NK-92 (cell line): Measurements from ENCODE around the gene HEXD.

Source experiments
- DNase-seq: peaks from one replicate; lab custom pipeline; 2025; ENCODE audit not compliant: unreplicated experiment; lab: John Stamatoyannopoulos, UW

Gene HEXD

DNA sequence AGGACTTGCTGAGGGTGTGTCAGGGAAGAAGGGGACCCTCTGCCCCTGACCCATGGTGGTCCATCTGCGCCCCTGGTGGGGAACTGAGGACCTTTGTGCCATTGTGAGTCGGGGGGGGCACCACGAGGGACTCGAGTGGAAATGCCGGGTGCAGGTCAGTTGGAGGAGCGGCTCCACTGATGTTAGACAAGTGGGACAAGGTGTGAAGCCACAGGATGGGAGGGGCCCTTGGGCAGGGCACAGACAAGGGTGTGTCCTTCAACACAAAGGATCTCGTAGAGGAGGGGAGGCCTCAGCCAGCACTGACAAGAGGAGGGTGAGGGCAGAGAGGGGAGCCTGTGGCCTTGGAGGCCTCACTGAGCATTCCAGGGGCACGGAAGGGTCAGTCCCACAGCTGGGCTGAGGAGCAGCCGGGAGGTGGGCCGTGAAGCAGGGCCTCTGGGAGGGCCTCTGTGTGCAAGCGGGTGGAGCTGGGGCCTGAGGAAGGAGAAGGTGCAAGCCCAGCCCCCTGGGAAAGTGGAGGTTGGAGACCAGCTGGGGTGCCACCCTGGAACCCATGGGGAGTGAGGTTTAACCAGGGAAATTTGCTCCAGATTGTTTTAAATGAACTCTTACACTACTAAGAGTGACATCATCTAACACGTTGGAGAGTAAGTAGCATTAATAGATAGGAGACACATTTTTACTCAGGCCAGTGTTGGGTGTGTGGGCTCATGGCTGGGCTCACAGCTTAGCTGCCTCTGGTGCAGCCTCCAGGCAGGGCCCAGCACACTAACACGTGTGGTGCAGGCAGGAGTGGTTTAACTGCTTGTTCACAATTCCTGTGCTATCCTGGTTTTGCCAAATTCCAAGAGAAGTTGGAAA lies 68.3 kb downstream of the HEXD start:
- DNase-seq, result no peak

DNA sequence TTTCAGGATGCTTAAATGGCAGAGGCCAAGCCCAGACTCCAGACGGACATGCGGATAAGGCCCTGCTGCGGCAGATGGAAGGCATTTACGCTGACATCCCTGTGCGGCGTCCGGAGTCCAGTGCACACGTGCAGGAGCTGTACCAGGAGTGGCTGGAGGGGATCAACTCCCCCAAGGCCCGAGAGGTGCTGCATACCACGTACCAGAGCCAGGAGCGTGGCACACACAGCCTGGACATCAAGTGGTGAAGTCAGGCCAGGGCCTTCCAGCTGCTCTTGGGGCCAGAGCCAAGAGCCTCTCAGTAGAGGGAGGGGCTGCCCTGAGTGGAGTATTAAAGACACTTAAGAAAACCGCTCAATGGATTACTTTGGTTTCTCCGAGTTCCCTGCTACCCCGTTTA lies 69.8 kb downstream of the HEXD start:
- no peak for DNase-seq

DNA sequence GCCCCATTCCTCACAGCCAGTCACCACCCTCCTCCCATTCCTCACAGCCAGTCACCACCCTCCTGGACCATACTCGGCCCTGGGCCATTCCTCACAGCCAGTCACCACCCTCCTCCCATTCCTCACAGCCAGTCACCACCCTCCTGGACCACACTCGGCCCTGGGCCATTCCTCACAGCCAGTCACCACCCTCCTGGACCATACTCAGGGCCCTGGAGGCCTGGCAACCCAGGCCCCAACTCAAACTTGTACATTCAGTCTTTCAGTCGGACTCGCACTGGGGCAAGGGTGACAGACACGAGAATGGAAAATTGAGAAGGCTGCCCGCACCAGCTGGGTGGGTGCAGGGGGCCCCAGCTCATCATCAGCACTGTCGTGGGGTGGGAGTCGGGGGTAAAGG lies 71.0 kb downstream of the HEXD start:
- no peak for DNase-seq

DNA sequence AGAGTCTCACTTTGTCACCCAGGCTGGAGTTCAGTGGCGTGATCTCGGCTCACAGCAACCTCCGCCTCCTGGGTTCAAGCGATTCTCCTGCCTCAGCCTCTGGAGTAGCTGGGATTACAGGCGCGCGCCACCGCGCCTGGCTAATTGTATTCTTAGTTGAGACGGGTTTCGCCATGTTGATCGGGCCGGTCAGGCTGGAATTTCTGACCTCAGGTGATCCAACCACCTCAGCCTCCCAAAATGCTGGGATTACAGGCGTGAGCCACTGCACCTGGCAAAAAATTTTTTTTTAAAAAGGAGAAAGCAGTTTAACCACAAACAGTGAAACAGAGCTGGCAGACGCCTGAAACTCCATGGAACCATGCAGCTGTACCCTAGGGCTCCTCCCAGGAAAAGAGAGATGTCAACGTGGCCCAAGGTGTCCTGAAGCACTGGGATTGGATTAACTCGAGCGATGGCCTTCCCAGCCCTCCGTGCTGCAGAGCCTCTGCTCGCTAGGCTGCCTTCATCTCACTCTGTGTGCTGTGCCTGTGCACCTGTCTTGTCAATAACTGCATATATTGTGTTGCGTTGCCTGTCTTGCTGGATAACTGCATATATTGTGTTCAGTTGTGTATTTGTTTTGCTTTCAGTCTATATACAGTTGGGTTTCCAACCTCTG lies 71.8 kb downstream of the HEXD start:
- no peak for DNase-seq

DNA sequence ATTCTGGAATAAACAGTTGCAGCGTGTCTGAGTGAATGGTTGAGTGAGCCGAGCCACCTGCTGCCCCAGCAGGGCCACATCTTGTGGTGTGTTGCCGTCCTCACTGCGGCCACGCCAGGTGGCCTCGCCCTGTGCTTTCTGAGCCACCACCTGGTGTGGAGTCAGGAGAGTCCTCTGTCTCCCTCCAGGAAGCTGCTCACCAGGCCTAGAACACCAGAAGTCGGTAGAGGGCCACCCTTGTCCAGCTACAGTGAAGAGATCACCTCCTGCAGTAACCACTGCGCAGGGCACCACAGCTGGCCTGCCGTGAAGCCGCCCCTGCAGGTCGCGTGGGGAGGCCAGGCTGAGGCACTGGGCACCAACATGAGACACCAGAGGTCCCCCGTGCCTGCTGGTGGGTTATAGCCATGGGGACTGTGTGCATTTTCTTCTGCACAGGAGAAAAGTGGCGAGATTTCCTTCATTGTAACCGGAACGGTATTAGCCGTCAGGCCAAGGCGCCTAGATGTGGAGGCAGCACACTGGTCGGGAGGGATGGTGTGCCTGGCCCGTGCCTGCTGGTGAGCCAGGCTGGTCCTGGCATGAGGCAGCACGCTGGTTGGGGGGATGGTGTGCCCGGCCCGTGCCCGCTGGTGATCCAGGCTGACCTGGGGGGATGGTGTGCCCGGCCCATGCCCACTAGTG lies 72.5 kb downstream of the HEXD start:
- no peak for DNase-seq

DNA sequence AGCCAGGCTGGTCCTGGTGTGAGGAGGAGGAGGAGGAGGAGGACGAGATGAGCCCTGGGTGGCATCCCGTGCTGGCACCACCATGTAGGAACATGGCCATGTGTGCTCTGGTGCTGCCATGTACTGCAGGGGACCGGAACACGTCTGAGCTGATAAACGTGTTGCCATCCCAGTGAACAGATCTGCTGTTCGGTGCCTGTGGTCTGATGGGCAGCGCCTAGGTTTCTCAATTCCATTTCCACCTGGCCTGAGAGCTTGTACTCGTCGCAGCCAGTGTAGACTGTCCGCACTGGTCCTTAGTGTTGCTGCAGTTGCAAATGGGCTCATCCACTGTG lies 73.0 kb downstream of the HEXD start:
- DNase-seq, result no peak

DNA sequence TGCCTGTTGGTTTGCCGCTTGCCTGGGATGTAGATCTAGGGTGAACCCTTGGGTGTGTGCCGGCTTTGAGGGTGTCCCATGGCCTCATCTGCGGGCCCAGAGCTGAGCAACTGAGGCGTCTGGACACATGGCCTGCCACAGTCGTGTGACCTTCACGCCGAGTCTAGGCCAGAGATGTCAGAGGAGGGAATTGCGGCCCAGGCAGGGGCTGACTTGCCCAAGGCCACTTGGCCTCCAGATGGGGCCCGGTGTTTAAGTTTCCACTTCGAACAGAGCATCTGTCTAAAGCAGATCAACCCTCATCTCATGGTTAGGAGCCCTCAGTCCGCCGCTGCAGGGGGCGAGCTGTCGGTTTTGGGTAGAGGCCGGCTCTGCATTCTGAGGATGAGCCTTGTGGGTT lies 73.4 kb downstream of the HEXD start:
- no peak for DNase-seq
